Mesendoderm (in vitro differentiated cells): ENCODE data around the gene CTRB2.
"Not testable (repeated sequence)": the region's sequence is repeated elsewhere in the genome, so short reads cannot be mapped to it uniquely, and the experiment has no call there.

ENCODE experiments used
- DNase-seq: peaks from one replicate; pipeline ENCODE4 v3.0.0; 2013
- H2AK5ac ChIP-seq: 2 replicates; pipeline ENCODE4 v1.6.1; 2013; ENCODE audit warnings: low read length, inconsistent platforms
- H2BK120ac ChIP-seq: 2 replicates; pipeline ENCODE4 v1.6.1; 2013; ENCODE audit warnings: low read depth, mild to moderate bottlenecking, low read length, moderate library complexity, mixed read lengths
- H2BK15ac ChIP-seq: replicated peaks from 2 replicates; pipeline ENCODE4 v1.6.1; 2013; ENCODE audit warnings: low read depth, mild to moderate bottlenecking, moderate library complexity
- H2BK5ac ChIP-seq: 2 replicates; pipeline ENCODE4 v1.6.1; 2013; ENCODE audit warnings: low read length, inconsistent platforms
- H3K18ac ChIP-seq: 2 replicates; pipeline ENCODE4 v1.6.1; 2013; ENCODE audit warnings: mild to moderate bottlenecking, low read length, mixed read lengths
- H3K23ac ChIP-seq: one replicate; pipeline ENCODE4 v1.6.1; 2013; ENCODE audit warnings: low read length
- H3K27ac ChIP-seq: 2 replicates; pipeline ENCODE4 v1.5.1; 2013; ENCODE audit warnings: low read depth, mild to moderate bottlenecking, inconsistent platforms, low read length, moderate library complexity
- H3K27me3 ChIP-seq: 2 replicates; pipeline ENCODE4 v1.6.1; 2013; ENCODE audit warnings: low read length, control low read depth, mild to moderate bottlenecking, inconsistent platforms; ENCODE audit not compliant: insufficient read depth, poor library complexity
- H3K36me3 ChIP-seq: 2 replicates; pipeline ENCODE4 v1.6.1; 2013; ENCODE audit warnings: low read length, inconsistent platforms; ENCODE audit not compliant: control insufficient read depth, insufficient read depth
- H3K4ac ChIP-seq: one replicate; pipeline ENCODE4 v1.6.1; 2013; ENCODE audit warnings: low read depth, mild to moderate bottlenecking, low read length, moderate library complexity
- H3K4me1 ChIP-seq: 2 replicates; pipeline ENCODE4 v1.6.1; 2013; ENCODE audit warnings: low read depth, low read length, inconsistent platforms; ENCODE audit not compliant: control insufficient read depth
- H3K4me2 ChIP-seq: 2 replicates; pipeline ENCODE4 v1.6.1; 2013; ENCODE audit warnings: low read length
- H3K4me3 ChIP-seq: 2 replicates; pipeline ENCODE4 v1.5.1; 2013; ENCODE audit warnings: mild to moderate bottlenecking, low read length
- H3K56ac ChIP-seq: one replicate; pipeline ENCODE4 v1.6.1; 2013; ENCODE audit warnings: low read length
- H3K79me1 ChIP-seq: 2 replicates; pipeline ENCODE4 v1.6.1; 2013; ENCODE audit warnings: low read length, inconsistent platforms
- H3K79me2 ChIP-seq: 2 replicates; pipeline ENCODE4 v1.6.1; 2013; ENCODE audit warnings: mild to moderate bottlenecking, low read length; ENCODE audit not compliant: control insufficient read depth, insufficient read depth
- H3K9ac ChIP-seq: 2 replicates; pipeline ENCODE4 v1.6.1; 2013; ENCODE audit warnings: low read length, inconsistent platforms
- H4K5ac ChIP-seq: one replicate; pipeline ENCODE4 v1.6.1; 2013; ENCODE audit warnings: low read length
- H4K8ac ChIP-seq: one replicate; pipeline ENCODE4 v1.6.1; 2013; ENCODE audit warnings: low read depth, mild to moderate bottlenecking, control low read depth, low read length, moderate library complexity
- WGBS: extraction: QIAGEN DNeasy Blood & Tissue Kit; methylation state at CpG from one replicate; pipeline ENCODE4 v1.1.7; 2013; ENCODE audit warnings: low lambda C conversion rate, missing lambda C conversion rate; ENCODE audit not compliant: insufficient coverage; ENCODE audit errors: extremely low coverage; 5-methylcytosine and 5-hydroxymethylcytosine counted together

CTRB2 gene

GRCh38 chr16:75207831-75208230 is 870 bp upstream of the CTRB2 start:
- Histone ChIP-seq H3K56ac (no peak overlapping the region), H3K79me2 (no peaks in the 10 kb centered on the region), H3K4me2 (no peak overlapping the region), H4K5ac (no peak overlapping the region), H3K4ac (no peak overlapping the region), H3K4me1 (peaks cover 4% of the 10 kb centered on the region), H2AK5ac (no peak overlapping the region), H3K27me3 (no peaks in the 10 kb centered on the region), H4K8ac (no peak overlapping the region), H2BK120ac (no peak overlapping the region), H3K27ac (no peak overlapping the region), H3K18ac (no peak overlapping the region), H3K79me1 (no peaks in the 10 kb centered on the region), H2BK15ac (no peak overlapping the region), H2BK5ac (no peak overlapping the region), H3K9ac (no peak overlapping the region), H3K4me3 (no peak overlapping the region), H3K23ac (no peak overlapping the region), H3K36me3 (no peaks in the 10 kb centered on the region)
- no CpG with 5 or more reads among the region's 11 CpGs for WGBS
- no peak for DNase-seq

GRCh38 chr16:75205961-75206748 is 806 bp downstream of the CTRB2 start:
- not testable (repeated sequence) for H3K36me3 ChIP-seq, H2BK120ac ChIP-seq, H3K4ac ChIP-seq, H3K27ac ChIP-seq, H3K56ac ChIP-seq, DNase-seq, H3K79me2 ChIP-seq, H2AK5ac ChIP-seq, H4K5ac ChIP-seq, H2BK15ac ChIP-seq, H3K4me3 ChIP-seq, H3K18ac ChIP-seq, H3K23ac ChIP-seq, H3K9ac ChIP-seq, H3K27me3 ChIP-seq, H3K4me2 ChIP-seq, H4K8ac ChIP-seq, H3K79me1 ChIP-seq, H3K4me1 ChIP-seq, H2BK5ac ChIP-seq
- no CpG with 5 or more reads among the region's 25 CpGs for WGBS

- not testable (repeated sequence) for H3K9ac ChIP-seq, H2BK120ac ChIP-seq, H3K4me1 ChIP-seq, H3K27ac ChIP-seq, H2BK5ac ChIP-seq, H3K79me1 ChIP-seq, H2AK5ac ChIP-seq, H3K36me3 ChIP-seq, H3K4ac ChIP-seq, H3K79me2 ChIP-seq, H3K4me3 ChIP-seq, H3K23ac ChIP-seq, H2BK15ac ChIP-seq, H3K56ac ChIP-seq, H3K4me2 ChIP-seq, DNase-seq, H4K8ac ChIP-seq, H3K18ac ChIP-seq, H4K5ac ChIP-seq, H3K27me3 ChIP-seq
- no CpG with 5 or more reads among the region's 19 CpGs for WGBS
These were observed 1.5 kb downstream of the CTRB2 start for GRCh38 chr16:75205438-75205837.

GRCh38 chr16:75204905-75205304 is 2.1 kb downstream of the CTRB2 start:
- H3K4me1 ChIP-seq, H3K79me2 ChIP-seq, H3K18ac ChIP-seq, H3K23ac ChIP-seq, DNase-seq, H3K27me3 ChIP-seq, H3K56ac ChIP-seq, H3K4ac ChIP-seq, H3K27ac ChIP-seq, H2BK15ac ChIP-seq, H3K79me1 ChIP-seq, H4K8ac ChIP-seq, H3K4me3 ChIP-seq, H3K4me2 ChIP-seq, H2BK120ac ChIP-seq, H3K9ac ChIP-seq, H3K36me3 ChIP-seq, H2AK5ac ChIP-seq, H4K5ac ChIP-seq, H2BK5ac ChIP-seq: not testable (repeated sequence)
- WGBS, result no CpG with 5 or more reads among the region's 20 CpGs

GRCh38 chr16:75204410-75204758 is 2.6 kb downstream of the CTRB2 start:
- Histone ChIP-seq H3K9ac (no peak overlapping the region), H2AK5ac (no peak overlapping the region), H2BK5ac (no peak overlapping the region), H3K4me3 (no peak overlapping the region), H3K56ac (no peak overlapping the region), H4K8ac (no peak overlapping the region), H3K36me3 (no peaks in the 10 kb centered on the region), H4K5ac (no peak overlapping the region), H3K4ac (peak overlapping the region; percentile 72), H2BK15ac (no peak overlapping the region), H2BK120ac (no peak overlapping the region), H3K4me2 (no peak overlapping the region), H3K27me3 (no peaks in the 10 kb centered on the region), H3K27ac (no peak overlapping the region), H3K18ac (no peak overlapping the region), H3K79me2 (no peaks in the 10 kb centered on the region), H3K79me1 (no peaks in the 10 kb centered on the region), H3K23ac (no peak overlapping the region), H3K4me1 (peaks cover 4% of the 10 kb centered on the region)
- no peak for DNase-seq
- WGBS, result no CpG with 5 or more reads among the region's 6 CpGs
